GM21390 (cell line): ENCODE measurements around the gene STK4.

ENCODE experiments used
- ATAC-seq: cut with Tn5 transposase; IDR thresholded peaks from one replicate; pipeline ENCODE4 v1.9.1; 2021; ENCODE audit not compliant: unreplicated experiment

The STK4 gene

DNA sequence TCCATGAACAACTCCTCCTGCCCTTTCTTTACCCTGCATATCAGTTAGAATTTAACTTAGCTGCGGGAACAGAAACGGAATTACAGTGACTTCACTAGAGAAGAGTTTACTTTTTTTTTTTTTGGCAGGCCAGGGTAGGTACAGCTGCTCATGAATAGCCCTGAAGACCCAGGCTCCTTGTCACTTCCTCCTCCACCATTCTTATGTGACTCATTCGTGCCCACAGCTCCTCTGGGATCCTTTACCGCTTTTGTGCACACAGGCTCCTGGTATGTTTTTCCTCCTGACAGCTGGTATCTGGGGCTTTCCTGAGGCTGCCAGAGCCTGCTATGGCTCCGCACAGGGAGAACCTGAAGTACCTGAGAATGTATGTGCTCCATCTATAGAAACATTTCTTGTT is 138.5 kb downstream of the STK4 start:
- ATAC-seq: no peak

- ATAC-seq: no peak
Measured at GRCh38 chr20:45105317-45105716, 139.0 kb downstream of the STK4 start.

GRCh38 chr20:45109634-45110033 is 143.3 kb downstream of the STK4 start:
- no peak for ATAC-seq

- no peak for ATAC-seq
Measured at GRCh38 chr20:45110301-45110700, 144.0 kb downstream of the STK4 start.

GRCh38 chr20:45111285-45111684 is 145.0 kb downstream of the STK4 start:
- ATAC-seq: no peak

- no peak for ATAC-seq
Measured at GRCh38 chr20:45111799-45112471, 145.6 kb downstream of the STK4 start.

DNA sequence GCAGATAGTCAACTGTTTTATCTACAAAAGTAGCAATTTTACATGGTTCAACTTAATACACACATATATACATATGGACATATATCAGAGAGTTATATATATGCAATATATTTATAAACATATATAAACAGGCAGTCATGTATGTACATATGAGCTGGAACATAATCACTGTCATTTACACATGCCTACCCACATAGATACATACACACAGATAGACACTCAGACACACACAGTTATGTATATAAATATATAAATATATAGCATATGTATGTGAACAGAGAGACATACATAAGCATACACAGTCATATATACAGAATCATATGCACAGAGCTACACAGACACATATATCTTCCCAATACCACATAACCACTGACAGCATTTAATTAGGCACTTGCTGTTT is 146.4 kb downstream of the STK4 start:
- ATAC-seq: no peak

DNA sequence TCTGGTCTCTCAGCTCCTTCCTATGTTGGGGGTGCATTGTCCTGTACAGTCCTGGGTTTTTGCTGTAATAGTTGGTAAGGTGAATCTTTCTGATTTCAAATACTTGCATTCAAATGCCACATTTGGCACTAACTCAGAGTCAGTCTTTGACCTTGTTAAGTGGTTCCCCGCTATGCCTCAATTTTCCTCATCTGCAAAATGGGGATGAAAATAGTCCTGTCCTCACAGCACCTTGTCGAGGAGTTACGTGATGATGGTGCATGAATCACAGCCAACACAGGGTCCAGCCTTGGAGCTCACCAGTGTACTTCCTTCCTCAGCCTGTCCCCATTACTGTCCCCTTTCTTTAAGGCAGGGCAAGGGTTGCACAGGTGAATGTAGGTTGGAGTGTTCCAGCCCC is 147.6 kb downstream of the STK4 start:
- ATAC-seq: no peak

- no peak for ATAC-seq
Measured at GRCh38 chr20:45114465-45115385, 148.4 kb downstream of the STK4 start, which contains the start of gene WFDC5. TSS of gene WFDC5 (minus strand) at chr20:45115174. CDS start at chr20:45115083, 91 bp downstream.

DNA sequence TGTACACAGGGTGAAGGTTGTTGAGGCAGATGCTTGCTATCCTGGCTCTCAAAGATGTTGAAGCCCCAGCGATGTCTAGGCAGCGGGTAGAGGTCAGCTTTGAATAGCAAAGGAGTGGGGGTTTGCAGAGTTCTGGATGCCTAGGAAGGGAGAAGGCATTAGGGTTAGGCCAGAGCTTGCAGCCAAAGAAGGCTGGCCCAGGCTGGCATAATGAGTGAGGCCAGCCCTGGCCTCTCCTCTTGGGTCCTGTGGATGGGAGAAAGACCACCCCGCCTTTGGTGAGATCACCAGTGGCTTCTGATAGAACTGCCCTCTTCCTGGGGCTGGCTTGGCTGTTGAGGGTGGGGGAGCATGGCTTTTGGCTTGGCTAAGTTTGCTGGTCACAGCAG is 149.1 kb downstream of the STK4 start:
- no peak for ATAC-seq

DNA sequence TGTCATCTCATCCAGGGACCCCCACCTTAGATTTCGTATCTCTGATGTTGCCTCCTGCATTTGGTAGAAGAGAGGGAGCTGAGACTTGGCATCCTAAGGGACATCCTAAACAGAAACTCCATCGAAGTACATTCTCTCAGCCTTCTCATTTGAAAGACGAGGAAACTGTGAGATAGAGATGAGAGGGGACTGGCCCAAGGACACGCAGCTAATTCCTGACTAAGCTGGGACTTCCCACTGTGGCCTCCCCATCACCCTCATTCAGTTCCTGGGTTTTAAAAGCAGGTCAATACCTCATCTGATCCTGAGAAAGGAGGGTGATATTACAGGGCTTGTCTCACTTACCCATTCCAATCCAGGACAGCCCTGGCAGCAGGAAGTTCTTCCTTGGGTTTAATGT is 149.5 kb downstream of the STK4 start:
- ATAC-seq: no peak

GRCh38 chr20:45117581-45117980 is 151.3 kb downstream of the STK4 start:
- ATAC-seq: no peak

DNA sequence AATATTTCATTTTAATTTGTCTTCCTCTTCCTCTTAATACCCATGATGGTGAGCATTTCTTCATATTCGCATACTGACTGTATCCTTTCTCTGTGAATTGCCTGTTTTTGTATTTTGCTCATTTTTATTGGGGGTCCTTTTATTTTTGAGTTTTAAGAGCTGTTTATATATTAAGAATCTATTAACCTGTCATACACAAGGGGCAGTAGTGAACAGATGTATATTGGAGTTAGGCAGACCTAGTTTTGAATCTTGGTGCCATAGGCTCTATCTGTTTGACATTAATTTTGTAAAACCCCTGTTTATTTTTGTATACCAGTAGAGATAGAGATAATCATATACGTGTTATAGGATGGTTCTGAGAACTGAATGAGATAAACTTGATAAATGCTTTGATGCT is 151.7 kb downstream of the STK4 start:
- ATAC-seq: no peak

- no peak for ATAC-seq
Measured at GRCh38 chr20:45119556-45120266, 153.4 kb downstream of the STK4 start.

DNA sequence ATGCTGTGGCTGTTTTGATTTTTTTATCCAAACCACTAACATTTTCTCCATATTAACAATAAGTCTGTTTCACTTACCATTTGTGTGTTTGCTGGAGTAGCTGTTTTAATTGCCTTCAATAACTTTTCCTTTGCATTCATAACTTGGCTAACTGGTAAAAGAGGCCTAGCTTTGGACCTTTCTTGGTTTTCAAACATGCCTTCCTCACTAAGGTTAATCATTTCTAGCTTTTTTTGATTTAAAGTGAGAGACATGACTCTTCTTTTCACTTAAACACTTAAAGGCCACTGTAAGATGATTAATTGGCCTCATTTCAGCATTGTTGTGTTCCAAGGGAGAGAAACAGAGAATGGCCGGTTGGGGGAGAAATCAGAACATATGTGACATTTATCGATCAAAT is 155.1 kb downstream of the STK4 start:
- no peak for ATAC-seq

DNA sequence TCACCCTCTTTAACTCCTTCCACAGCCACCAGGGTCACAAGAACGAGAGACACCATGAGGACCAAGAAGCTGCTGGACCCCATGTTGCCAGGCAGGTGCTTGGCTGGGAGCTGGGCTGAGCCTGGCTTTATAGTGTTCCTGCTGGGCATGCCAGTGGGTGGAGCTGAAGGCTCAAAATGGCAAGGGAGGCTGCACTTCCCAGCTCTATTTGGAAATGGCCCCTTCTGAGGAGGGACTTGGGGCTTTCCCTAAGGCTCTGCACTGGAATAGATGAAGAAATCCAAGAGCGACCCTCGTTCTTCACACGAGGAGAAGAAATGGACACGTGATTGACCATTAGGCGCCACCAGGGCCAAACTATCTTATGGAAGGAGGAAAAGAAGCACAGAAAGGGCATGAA is 158.1 kb downstream of the STK4 start, which contains the start of gene WFDC12:
Gene WFDC12 (minus strand): TSS at position 101 of the 400 bp plus-strand sequence. CDS start 18 bp downstream, at position 83.
- ATAC-seq: no peak

DNA sequence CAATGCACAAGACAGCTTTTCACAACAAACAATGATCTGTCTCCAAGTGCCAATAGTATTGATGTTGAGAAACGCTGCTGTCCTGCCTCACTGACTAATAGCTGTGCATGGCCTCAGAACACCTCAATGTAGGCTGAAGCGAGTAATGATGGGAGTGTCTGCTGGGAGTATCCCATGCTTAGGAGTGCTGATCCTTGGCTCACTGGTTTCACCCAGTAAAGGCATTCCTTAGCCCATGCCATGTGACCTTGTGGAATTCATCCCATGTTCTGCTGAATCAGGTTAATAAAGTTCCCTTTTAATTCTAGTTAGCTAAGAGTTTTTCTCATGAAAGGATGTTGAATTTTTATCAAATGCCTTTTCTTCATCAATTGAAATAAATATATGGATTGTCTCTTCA is 161.8 kb downstream of the STK4 start:
- no peak for ATAC-seq
